ENCODE data around the gene SLC12A6.
"Not testable (repeated sequence)": the region's sequence is repeated elsewhere in the genome, so short reads cannot be mapped to it uniquely, and the experiment has no call there.

Gene SLC12A6

DNA sequence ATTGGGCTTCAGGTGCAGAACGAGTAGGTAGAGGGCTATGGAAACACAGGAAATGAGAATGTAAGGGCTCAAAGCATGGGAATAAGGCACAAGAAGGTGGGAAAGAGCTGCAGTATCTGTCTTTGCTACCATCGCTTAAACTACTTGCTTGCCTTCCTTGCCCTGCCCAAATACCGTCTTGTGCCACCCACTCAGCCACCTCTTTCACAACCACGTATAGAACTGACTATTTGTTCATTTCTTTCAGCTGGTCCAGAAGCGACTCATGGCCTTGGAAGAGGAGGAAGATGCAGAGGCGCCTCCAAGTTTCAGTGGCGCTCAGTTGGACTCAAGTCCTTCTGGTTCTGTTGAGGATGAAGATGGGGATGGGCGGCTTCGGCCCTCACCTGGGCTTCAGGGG, 17.7 kb upstream of the SLC12A6 start:
- H3K9me3 ChIP-seq (ENCODE audit: insufficient read depth, low read depth, low read length): no peaks in the 10 kb centered on the region
- no peak overlapping the region for H3K27ac ChIP-seq (ENCODE audit: low read length)
- no peaks in the 10 kb centered on the region for H3K27me3 ChIP-seq (ENCODE audit: insufficient read depth, low read length)
- peaks cover 64% of the 10 kb centered on the region for H3K36me3 ChIP-seq (ENCODE audit: insufficient read depth, low read depth, low read length)
- H3K9ac ChIP-seq (ENCODE audit: low read depth, low read length): no peak overlapping the region
- H3K4me3 ChIP-seq (ENCODE audit: low read length): no peak overlapping the region
- H3K4me1 ChIP-seq (ENCODE audit: insufficient read depth, low read length): no peaks in the 10 kb centered on the region

DNA sequence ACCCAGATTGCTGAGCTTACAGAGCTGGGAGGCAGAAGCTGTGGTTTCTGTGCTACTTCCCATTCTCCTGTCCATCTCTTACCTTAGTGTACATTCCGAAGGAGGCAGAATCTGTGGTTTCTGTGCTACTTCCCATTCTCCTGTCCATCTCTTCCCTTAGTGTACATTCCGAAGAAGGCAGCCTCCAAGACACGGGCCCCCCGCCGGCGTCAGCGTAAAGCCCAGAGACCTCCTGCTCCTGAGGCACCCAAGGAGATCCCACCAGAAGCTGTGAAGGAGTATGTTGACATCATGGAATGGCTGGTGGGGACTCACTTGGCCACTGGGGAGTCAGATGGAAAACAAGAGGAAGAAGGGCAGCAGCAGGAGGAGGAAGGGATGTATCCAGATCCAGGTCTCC, 16.7 kb upstream of the SLC12A6 start:
- H3K36me3 ChIP-seq (ENCODE audit: insufficient read depth, low read depth, low read length): peaks cover 54% of the 10 kb centered on the region
- H3K27ac ChIP-seq (ENCODE audit: low read length): no peak overlapping the region
- H3K27me3 ChIP-seq (ENCODE audit: insufficient read depth, low read length): no peaks in the 10 kb centered on the region
- no peaks in the 10 kb centered on the region for H3K4me1 ChIP-seq (ENCODE audit: insufficient read depth, low read length)
- H3K9ac ChIP-seq (ENCODE audit: low read depth, low read length): no peak overlapping the region
- H3K4me3 ChIP-seq (ENCODE audit: low read length): no peak overlapping the region
- no peaks in the 10 kb centered on the region for H3K9me3 ChIP-seq (ENCODE audit: insufficient read depth, low read depth, low read length)

DNA sequence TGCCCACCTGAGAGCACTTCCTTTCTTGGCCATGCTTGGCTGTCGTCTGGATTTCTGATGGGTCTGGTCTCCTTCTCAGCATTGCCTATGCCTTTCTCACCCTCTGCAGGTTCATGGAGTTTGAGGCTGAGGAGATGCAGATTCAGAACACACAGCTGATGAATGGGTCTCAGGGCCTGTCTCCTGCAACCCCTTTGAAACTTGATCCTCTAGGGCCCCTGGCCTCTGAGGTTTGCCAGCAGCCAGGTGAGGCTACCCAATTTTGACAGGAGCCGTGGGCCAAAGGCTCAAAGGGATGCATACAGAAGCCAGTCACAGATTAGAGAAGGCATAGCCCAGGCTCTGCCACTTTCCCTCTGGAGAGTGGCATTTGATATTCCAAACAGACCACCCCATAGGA, 16.0 kb upstream of the SLC12A6 start:
- H3K27ac ChIP-seq (ENCODE audit: low read length): no peak overlapping the region
- H3K27me3 ChIP-seq (ENCODE audit: insufficient read depth, low read length): no peaks in the 10 kb centered on the region
- H3K36me3 ChIP-seq (ENCODE audit: insufficient read depth, low read depth, low read length): peaks cover 49% of the 10 kb centered on the region
- H3K9ac ChIP-seq (ENCODE audit: low read depth, low read length): no peak overlapping the region
- H3K4me1 ChIP-seq (ENCODE audit: insufficient read depth, low read length): no peaks in the 10 kb centered on the region
- H3K9me3 ChIP-seq (ENCODE audit: insufficient read depth, low read depth, low read length): no peaks in the 10 kb centered on the region
- H3K4me3 ChIP-seq (ENCODE audit: low read length): no peak overlapping the region

DNA sequence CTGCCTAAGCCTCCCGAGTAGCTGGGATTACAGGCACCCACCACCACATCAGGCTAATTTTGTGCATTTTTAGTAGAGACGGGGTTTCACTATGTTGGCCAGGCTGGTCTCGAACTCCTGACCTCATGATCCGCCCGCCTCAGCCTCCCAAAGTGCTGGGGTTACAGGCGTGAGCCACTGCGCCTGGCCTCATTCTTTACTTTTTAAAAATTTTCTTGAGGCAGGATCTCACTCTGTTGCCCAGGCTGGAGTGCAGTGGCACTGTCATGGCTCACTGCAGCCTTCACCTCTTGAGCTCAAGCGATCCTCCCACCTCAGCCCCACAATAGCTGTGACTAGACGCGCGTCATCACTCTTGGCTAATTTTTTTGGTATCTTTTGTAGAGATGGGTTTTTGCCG, 15.4 kb upstream of the SLC12A6 start:
- H3K4me1 ChIP-seq (ENCODE audit: insufficient read depth, low read length); H3K27me3 ChIP-seq (ENCODE audit: insufficient read depth, low read length); H3K9me3 ChIP-seq (ENCODE audit: insufficient read depth, low read depth, low read length); H3K9ac ChIP-seq (ENCODE audit: low read depth, low read length); H3K4me3 ChIP-seq (ENCODE audit: low read length); H3K27ac ChIP-seq (ENCODE audit: low read length): not testable (repeated sequence)
- H3K36me3 ChIP-seq (ENCODE audit: insufficient read depth, low read depth, low read length): peaks cover 42% of the 10 kb centered on the region

DNA sequence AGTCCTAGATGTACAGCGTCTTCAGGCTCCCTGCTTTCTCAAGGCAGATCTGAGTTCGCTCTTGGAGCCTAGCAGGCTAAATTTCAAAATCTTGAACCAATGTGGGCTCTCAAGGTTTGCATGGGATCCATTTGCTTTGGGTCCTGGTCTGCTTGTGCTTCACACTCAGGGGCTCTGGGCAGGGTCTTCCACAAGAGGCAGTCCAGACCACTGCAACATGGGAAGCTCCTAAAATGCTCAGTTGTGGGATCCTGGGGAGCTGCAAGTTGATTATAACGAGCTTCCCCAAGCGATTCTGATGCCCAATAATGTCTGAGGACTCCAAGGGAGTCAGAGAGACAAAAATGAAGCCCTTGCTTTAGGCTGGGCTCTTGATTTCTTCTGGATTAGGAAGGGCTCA, 12.2 kb upstream of the SLC12A6 start:
- no peak overlapping the region for H3K27ac ChIP-seq (ENCODE audit: low read length)
- no peaks in the 10 kb centered on the region for H3K9me3 ChIP-seq (ENCODE audit: insufficient read depth, low read depth, low read length)
- H3K4me1 ChIP-seq (ENCODE audit: insufficient read depth, low read length): peaks cover 4% of the 10 kb centered on the region; the same call in 1 of the 2 replicates
- H3K27me3 ChIP-seq (ENCODE audit: insufficient read depth, low read length): no peaks in the 10 kb centered on the region
- H3K9ac ChIP-seq (ENCODE audit: low read depth, low read length): no peak overlapping the region
- peaks cover 11% of the 10 kb centered on the region for H3K36me3 ChIP-seq (ENCODE audit: insufficient read depth, low read depth, low read length)
- H3K4me3 ChIP-seq (ENCODE audit: low read length): no peak overlapping the region

DNA sequence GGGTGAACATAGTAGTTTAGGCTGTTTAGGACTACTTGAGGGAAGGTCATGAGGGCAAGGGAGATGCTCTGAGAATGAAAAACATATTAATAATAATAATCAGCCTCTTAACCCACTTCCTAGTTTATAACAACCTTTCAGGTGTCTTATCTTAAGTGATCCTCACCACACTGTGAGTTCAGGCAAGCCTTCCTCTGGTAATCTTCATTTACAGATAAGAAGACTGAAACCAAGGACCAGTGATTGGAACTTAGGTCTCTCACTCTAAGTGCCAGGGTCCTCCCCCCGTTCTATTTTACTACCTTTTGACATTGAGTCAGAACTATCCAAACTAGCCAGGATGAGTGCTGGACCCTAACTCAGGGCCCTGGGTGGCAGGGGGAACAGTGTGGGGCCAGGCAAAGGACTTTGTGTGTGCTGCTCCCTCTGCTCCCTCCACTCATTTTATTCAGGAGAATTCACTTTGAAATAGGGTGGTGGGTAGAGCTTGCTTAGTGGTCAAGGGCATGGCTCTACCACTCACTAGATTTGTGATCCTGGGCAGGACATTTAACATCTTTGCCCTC, 11.2 kb upstream of the SLC12A6 start:
- H3K4me1 ChIP-seq (ENCODE audit: insufficient read depth, low read length): peaks cover 4% of the 10 kb centered on the region; the same call in 1 of the 2 replicates
- no peaks in the 10 kb centered on the region for H3K27me3 ChIP-seq (ENCODE audit: insufficient read depth, low read length)

DNA sequence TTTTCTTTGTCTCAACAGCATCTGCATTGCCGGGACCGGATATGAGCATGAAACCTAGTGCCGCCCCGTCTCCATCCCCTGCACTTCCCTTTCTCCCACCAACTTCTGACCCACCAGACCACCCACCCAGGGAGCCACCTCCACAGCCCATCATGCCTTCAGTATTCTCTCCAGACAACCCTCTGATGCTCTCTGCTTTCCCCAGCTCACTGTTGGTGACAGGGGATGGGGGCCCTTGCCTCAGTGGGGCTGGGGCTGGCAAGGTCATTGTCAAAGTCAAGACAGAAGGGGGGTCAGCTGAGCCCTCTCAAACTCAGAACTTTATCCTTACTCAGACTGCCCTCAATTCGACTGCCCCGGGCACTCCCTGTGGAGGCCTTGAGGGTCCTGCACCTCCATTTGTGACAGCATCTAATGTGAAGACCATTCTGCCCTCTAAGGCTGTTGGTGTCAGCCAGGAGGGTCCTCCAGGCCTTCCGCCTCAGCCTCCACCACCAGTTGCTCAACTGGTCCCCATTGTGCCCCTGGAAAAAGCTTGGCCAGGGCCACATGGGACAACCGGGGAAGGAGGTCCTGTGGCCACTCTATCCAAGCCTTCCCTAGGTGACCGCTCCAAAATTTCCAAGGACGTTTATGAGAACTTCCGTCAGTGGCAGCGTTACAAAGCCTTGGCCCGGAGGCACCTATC, 10.5 kb upstream of the SLC12A6 start:
- H3K27me3 ChIP-seq (ENCODE audit: insufficient read depth, low read length): no peaks in the 10 kb centered on the region
- no peak overlapping the region for H3K9ac ChIP-seq (ENCODE audit: low read depth, low read length)
- H3K4me1 ChIP-seq (ENCODE audit: insufficient read depth, low read length): peaks cover 4% of the 10 kb centered on the region; the same call in 1 of the 2 replicates
- no peaks in the 10 kb centered on the region for H3K9me3 ChIP-seq (ENCODE audit: insufficient read depth, low read depth, low read length)
- H3K4me3 ChIP-seq (ENCODE audit: low read length): no peak overlapping the region
- H3K27ac ChIP-seq (ENCODE audit: low read length): no peak overlapping the region
- H3K36me3 ChIP-seq (ENCODE audit: insufficient read depth, low read depth, low read length): no peaks in the 10 kb centered on the region

More for the DNA sequence above, 11.2 kb upstream of the SLC12A6 start:
- no peak overlapping the region for H3K4me3 ChIP-seq (ENCODE audit: low read length)
- no peak overlapping the region for H3K9ac ChIP-seq (ENCODE audit: low read depth, low read length)
- no peaks in the 10 kb centered on the region for H3K9me3 ChIP-seq (ENCODE audit: insufficient read depth, low read depth, low read length)
- H3K27ac ChIP-seq (ENCODE audit: low read length): no peak overlapping the region
- H3K36me3 ChIP-seq (ENCODE audit: insufficient read depth, low read depth, low read length): 0 out of 2 replicates have a peak, but pooled peaks cover 1% of the 10 kb centered on the region

DNA sequence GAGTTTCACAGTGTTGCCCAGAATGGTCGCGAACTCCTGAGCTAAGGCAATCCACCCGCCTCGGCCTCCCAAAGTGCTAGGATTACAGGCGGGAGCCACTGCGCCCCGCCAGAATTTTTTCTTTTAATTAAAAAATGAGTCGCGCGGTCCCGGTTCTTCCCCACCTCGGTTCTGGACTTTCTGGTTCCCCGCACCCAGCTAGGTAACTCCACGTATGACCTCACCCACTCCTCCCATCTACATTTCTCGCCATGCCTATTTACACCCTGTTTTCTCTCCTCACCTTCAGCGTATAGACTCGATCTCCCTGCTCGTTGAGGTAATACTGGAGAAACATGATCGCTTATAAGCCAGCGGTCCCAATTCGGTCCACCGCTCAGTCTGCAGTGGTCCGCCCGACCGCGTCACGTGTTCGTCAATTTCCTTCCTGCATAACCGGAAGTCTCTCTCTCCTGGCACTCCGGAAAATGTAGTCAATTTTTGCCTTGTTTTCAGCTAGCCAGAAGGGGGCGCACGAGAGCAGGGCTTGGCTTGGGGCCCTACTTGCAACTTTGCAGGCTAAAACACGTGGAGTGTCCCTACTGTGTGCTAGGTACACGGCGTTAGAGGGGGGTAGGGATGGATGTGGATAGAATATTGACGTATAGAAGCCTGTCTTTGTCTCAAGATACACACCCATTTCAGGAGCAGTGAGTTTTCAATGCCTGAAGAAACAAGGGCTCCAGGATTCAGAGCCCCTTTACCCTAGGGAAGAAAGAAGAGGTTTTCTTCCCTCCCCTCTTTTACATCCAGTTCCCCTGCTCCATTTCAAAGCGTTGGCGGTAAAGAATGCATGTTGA, 5.4 kb upstream of the SLC12A6 start, which contains the start of the genes NOP10 and NUTM1:
NOP10 (minus strand) TSS at position 400 of the 839 bp plus-strand sequence; CDS start at position 337, 63 bp downstream.
NUTM1 (plus strand) TSS at position 579 of the 839 bp plus-strand sequence. CDS start 382 bp downstream, outside the sequence.
- peak within 1 kb of the TSS; percentile 99 for H3K4me3 ChIP-seq (ENCODE audit: low read length)
- H3K9me3 ChIP-seq (ENCODE audit: insufficient read depth, low read depth, low read length): no peaks in the 10 kb centered on the region
- H3K4me1 ChIP-seq (ENCODE audit: insufficient read depth, low read length): peaks cover 7% of the 10 kb centered on the region; the same call in 1 of the 2 replicates
- H3K36me3 ChIP-seq (ENCODE audit: insufficient read depth, low read depth, low read length): peaks cover 32% of the 10 kb centered on the region
- peak within 1 kb of the TSS; percentile 95 for H3K9ac ChIP-seq (ENCODE audit: low read depth, low read length)
- H3K27me3 ChIP-seq (ENCODE audit: insufficient read depth, low read length): no peaks in the 10 kb centered on the region
- peak within 1 kb of the TSS; percentile 67 for H3K27ac ChIP-seq (ENCODE audit: low read length)

DNA sequence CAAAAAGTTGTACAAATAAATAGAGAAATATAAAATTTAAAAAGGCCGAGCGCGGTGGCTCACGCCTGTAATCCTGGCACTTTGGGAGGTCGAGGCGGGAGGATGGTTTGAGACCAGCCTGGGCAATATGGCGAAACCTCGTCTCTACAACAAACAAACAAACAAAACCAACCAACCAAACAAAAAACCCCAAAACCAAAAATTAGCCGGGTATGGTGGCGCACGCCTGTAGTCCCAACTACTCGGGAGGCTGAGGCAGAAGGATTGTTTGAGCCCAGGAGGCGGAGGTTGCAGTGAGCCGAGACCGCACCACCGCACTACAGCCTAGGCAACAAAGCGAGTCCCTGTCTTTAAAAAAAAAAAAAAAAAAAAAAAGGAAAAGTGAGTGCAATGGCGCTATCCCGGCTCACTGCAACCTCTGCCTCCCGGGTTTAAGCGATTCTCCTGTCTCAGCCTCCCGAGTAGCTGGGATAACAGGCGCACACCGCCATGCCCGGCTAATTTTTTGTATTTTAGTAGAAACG, 4.7 kb upstream of the SLC12A6 start:
- Histone ChIP-seq H3K4me3 (ENCODE audit: low read length) (peak overlapping the region; percentile 99), H3K27ac (ENCODE audit: low read length) (peak overlapping the region; percentile 67)

DNA sequence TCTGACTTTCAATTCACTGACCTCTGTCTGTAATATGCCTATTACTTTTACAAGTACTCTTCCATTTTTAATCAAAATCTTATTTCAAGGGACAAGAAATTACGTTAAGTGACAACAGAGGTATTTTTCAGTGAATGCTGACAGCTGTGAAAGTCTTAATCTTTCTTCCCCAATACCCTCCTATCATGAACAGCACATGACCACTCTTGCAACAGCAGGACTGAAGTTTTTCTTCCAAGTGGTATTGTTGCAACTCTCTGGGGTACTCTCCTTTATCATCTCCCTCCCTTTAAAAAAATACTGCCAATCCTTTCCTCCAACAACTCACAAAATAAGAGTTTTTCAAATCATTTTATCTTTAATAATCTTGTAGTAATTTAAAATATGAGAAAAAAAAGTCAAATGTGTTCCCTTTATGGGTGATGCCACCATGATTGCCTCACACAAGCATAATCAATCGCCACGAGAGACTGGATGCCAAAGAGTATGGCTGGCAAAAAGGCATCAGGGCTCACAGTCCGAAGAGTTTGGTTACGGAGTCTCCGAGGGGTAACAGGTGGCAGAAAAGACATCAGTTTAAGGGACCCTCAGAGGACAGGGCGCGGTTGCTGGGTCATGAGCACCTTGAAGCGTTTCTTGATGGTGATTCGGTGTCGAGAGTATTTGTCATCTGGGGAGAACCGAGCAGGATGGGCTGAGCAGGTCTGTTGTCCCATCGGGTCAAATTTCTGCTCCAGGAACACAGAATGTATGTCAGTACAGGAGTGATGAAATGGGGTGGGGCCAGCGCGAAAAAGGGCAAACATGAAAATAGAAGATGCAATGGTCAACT, 4.0 kb upstream of the SLC12A6 start:
- Histone ChIP-seq H3K4me3 (ENCODE audit: low read length) (peak overlapping the region; percentile 99), H3K9ac (ENCODE audit: low read depth, low read length) (peak overlapping the region; percentile 95; the same call in 1 of the 2 replicates), H3K4me1 (ENCODE audit: insufficient read depth, low read length) (peaks cover 7% of the 10 kb centered on the region; the same call in 1 of the 2 replicates), H3K9me3 (ENCODE audit: insufficient read depth, low read depth, low read length) (no peaks in the 10 kb centered on the region), H3K27ac (ENCODE audit: low read length) (no peak overlapping the region), H3K27me3 (ENCODE audit: insufficient read depth, low read length) (no peaks in the 10 kb centered on the region), H3K36me3 (ENCODE audit: insufficient read depth, low read depth, low read length) (peaks cover 32% of the 10 kb centered on the region)

More for the DNA sequence above, 4.7 kb upstream of the SLC12A6 start:
- peaks cover 32% of the 10 kb centered on the region for H3K36me3 ChIP-seq (ENCODE audit: insufficient read depth, low read depth, low read length)
- H3K9me3 ChIP-seq (ENCODE audit: insufficient read depth, low read depth, low read length); H3K27me3 ChIP-seq (ENCODE audit: insufficient read depth, low read length); H3K4me1 ChIP-seq (ENCODE audit: insufficient read depth, low read length): not testable (repeated sequence)
- H3K9ac ChIP-seq (ENCODE audit: low read depth, low read length): peak overlapping the region; percentile 95

DNA sequence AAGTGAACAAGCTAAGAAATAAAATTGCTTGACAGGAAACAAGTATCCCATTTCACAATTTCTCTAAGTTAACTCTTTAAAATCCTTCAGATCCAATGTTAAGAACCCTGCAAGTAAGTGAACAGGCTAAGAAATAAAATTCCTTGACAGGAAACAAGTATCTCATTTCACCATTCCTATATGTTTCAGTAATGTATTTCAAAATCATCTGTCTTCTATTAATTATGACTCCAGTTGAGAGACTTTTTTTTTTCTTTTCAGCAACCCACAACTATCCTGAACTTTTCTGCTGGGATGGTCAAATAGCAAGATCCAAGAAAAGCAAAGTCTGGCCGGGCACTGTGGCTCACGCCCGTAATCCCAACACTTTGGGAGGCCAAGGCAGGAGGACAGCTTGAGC, 2.4 kb upstream of the SLC12A6 start:
- H3K9me3 ChIP-seq (ENCODE audit: insufficient read depth, low read depth, low read length): no peaks in the 10 kb centered on the region
- no peak overlapping the region for H3K4me3 ChIP-seq (ENCODE audit: low read length)
- H3K36me3 ChIP-seq (ENCODE audit: insufficient read depth, low read depth, low read length): peaks cover 32% of the 10 kb centered on the region
- no peaks in the 10 kb centered on the region for H3K27me3 ChIP-seq (ENCODE audit: insufficient read depth, low read length)
- H3K4me1 ChIP-seq (ENCODE audit: insufficient read depth, low read length): 0 out of 2 replicates have a peak, but pooled peaks cover 3% of the 10 kb centered on the region
- H3K27ac ChIP-seq (ENCODE audit: low read length): no peak overlapping the region
- H3K9ac ChIP-seq (ENCODE audit: low read depth, low read length): no peak overlapping the region
